NCI-H1417 (cell line): ENCODE data around the gene KREMEN2.

Source experiments
- DNase-seq, 3 experiments: peaks; one replicate each; lab custom pipeline; 2025; lab: John Stamatoyannopoulos, UW

Gene KREMEN2

DNA sequence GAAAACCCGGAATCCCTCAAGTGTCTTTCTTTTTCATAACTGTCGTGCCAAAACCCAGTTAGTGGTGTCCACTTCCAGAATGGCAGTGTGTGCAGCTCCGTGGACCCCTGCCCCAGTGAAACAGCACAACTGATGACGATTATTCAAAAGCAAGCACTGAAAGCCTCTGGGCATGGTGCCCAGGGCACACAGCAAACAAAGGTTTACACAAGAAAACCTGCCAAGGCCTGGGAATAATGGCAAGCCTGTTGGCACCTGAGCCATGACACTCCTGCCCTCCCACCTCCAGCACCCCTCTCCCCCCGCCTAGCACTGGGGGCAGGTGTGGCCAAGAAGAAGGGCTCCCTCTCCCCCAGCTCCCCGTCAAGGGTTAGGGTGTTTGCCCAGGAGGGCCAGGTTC is 13.4 kb downstream of the KREMEN2 start:
- DNase-seq = peak in 1 of 3 experiments; percentile 29

GRCh38 chr16:2979669-2980226 is 15.7 kb downstream of the KREMEN2 start:
- peak in 2 of 3 experiments; percentile 37 to 57 for DNase-seq

GRCh38 chr16:2980227-2981176 is 16.4 kb downstream of the KREMEN2 start, which contains the start of gene PKMYT1:
Gene PKMYT1, minus strand, starts transcription at chr16:2980446. Its CDS starts 789 bp downstream, at chr16:2979657.
- DNase-seq = peak; percentile 88 to 99 (median 91)

DNA sequence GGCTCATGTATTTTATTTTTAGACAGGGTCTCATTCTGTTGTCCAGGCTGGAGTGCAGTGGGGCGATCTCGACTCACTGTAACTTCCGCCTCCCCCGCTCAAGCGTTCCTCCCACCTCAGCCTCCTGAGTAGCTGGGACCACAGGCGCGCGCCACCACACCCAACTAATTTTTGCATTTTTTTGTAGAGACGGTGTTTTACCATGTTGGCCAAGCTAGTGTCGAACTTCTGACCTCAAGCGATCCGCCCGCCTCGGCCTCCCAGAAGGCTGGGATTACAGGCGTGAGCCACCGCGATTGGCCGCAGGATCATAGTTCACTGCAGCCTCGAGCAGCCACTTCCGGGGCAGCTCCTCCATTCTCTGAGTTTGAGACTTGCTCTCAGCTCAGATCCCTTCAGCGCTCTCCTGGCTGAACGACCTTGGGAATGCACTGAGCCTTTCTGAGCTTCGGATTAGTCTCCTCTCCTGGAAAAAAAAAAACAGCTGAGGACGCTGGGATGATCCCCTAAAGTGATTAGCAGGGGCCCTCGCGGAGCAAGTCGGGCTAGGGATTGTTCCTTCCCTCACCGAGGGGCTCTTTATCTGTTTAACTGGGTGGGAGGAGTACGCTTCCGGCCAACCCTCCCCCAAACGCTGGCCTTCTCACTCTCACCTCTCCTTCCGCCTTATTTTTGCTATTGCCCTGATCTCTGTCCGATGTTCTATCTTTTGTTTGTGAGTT is 17.3 kb downstream of the KREMEN2 start:
- no peak for DNase-seq

DNA sequence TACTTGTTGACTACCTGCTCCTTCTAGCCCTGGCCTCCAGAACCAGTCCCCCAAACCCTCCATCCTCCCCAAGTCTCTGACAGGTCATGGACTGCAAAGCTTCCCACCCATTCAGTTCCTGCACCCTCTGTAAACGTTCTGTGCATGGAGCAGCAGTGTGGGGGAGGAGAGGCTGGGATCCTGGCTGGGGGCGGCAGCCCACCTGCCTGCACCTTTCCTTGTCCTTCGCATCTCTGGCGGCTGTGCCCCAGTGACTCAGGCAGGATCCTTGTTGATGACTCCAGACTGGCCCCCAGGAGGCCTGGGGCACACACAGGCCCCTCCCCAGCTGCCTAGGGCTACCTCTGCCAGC is 17.8 kb downstream of the KREMEN2 start:
- DNase-seq = no peak

GRCh38 chr16:2982402-2982801 is 18.3 kb downstream of the KREMEN2 start:
- DNase-seq = no peak

DNA sequence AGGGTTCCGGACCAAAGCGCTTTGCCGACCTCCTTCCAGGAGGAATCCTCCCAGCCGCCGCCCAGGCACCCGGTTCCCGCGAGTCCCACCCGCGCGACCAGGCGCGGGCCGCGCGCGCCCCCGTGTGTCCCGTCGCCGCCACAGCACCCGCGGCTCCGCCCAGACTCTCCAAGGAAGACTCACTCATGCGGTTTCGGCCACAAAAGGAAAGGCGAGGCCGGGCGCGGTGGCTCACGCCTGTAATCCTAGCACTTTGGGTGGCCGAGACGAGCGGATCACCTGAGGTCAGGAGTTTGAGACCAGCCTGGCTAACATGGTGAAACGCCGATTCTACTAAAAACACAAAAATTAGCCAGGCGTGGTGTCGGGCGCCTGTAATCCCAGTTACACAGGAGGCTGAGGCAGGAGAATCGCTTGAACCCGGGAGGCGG is 19.6 kb downstream of the KREMEN2 start:
- DNase-seq = peak; percentile 77 to 95 (median 86)

DNA sequence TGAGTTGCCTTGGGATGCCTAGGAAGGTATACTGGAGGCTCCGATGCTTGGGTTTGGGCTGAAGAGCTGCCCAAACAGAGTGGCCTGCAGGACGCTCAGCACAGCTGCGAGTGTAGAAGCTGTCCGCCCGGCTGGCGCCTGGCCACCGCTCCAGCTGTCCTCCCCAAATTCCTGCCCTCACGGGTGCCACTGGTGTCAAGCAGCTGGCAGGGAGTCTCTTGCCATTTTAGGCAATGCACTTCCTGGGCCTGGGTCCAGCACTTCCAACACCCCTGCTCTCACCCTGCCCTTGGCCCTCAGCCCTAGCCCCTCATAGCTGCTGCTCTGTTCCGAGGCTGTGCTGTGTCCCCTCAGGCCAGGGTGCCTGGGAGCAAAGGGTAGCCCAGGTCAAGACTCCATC is 21.4 kb downstream of the KREMEN2 start:
- no peak for DNase-seq

GRCh38 chr16:2985893-2986355 is 21.8 kb downstream of the KREMEN2 start:
- DNase-seq = peak in 1 of 3 experiments; percentile 13

DNA sequence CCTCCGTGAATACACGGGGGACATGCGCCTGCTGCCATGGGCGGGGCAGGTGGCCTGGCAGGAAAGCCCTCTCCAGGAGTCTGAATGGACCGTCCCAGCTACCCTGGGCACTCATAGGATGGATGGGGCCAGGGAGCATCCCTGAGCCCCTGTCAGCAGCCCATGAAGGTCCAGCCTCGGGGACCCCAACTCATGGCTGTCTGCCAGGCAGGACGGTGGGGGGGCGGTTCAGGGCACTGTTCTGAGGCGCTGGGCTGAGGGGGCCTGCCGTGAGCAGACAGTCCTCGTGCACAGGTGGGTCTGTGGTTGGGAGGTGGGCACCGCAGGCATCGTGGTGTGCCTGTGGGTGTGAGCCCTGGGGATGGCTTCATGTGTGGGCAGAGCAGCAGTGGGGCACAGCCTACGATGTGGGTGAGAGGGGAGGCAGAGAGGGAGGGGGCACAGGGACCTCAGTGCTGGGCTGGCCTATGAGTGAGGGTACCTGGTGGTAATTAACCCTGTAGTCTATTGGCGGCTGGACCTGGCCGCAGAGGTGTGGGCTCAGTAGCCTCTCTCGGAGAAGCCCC is 22.6 kb downstream of the KREMEN2 start:
- no peak for DNase-seq

DNA sequence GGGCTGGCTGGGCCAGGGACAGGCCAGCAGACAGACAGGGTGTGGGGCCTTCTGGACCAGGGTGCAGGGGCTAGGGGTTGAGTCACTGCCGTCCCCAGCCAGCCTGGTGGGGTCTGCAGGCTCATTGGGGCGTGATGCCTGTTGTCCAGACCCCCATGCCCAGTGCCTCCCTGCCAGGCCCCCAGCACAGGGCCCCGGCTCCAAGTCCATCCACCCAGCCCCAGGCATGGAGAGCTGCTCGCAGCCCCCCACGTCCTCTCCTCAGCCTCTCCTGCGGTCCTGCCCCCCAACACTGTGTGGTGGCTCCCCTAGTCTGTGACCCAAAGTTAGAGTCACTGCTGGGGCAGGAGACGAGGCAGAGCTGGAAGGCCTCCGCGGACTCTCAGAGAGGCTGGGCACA is 23.2 kb downstream of the KREMEN2 start:
- no peak for DNase-seq

DNA sequence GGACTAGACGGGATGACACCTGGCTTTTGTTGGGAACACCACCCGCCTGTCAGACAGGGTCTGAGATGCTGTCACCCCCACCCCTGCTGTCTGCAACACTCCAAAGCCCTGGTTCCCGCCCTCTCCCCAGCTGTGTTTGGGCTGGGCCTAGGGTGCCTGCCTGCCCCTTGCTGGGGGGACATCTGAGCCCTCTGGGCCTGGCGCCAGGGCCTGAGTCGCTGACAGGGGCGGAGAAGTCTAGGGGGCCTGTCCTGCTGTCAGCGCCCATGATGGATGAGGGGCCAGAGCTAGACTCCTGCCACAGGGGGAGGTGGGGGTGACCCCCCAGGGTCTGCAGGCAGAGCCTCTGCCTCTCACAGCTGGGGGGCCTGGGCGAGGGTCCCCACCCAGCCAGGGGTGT is 23.8 kb downstream of the KREMEN2 start:
- DNase-seq = peak in 2 of 3 experiments; percentile 49 to 71

DNA sequence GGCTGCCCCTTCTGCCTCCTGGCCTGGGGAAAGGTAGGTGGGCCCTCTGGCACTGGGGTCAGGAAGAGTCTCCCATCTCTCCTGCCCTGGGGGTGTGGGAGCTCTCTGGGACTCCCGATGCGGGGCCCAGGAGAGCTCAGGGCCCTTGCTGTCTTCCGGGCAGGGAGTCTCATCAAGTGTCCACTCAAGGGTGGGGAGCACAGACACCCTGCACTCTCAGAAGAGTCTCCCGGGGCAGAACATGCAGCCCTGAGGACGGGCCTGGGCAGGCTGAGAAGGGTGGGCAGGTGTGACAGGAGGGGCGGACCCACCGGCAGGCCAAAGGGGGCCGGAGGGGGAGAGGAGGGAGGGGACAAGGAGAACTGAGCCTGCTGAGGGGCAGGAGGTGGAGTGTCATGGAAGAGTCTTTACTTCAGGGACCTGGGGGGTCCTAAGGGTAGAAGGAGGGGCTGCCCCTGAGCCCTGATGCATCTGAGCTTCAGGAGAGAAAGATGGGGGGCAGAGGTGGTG is 24.6 kb downstream of the KREMEN2 start:
- DNase-seq = no peak

DNA sequence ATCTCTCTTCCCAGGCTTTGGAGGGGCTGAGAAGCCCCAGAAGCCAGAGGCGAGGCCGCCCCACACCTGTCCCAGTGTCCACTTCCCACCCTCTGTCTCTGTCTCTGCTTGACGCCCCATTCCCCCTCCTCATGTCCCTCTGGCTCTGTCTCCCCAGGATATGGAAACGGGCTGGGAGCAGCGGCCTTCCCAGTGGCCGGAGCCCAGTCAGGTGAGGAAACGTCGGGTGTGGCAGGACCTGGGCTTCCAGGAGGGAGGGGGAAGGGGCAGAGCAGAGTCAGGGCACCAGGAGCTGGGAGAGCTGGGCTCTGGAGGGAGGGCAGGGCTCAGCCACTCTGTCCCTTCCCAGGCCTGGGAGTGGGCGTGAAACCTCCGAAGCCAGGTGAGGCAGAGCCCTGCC is 26.8 kb downstream of the KREMEN2 start:
- no peak for DNase-seq

DNA sequence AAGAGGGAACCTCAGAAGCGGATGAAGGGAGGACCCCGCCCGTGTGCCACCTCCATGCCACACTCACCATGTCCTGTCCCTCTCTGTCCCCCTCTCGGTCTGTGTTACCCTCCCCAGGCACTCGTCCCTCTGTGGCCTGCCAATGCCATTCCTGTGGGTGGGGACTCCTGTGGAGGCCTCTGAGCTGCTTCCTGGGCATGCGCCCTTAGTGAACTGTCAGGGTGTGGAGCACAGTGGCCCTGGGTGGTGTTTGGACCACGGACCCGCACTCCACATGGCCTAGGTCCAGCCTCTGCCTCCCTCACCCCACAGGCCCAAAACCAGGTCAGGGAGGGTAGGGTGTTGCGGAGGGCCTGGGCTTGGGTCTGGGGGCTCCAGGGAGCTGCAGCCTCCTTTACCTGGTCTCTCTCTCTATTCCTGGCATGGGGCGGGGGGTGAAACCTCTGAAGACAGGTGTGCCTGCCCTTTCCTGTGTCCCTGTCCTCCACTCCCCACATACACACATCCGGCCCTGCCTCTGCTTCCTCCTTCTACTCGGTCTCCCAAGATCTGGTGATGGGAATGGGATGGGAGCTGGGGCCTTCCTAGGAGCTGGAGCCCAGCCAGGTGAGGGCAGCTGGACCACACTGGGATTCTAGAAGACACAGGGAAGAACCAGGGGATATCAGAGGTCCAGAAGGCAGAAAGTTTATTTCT is 27.6 kb downstream of the KREMEN2 start:
- DNase-seq = no peak

GRCh38 chr16:2992383-2993081 is 28.5 kb downstream of the KREMEN2 start:
- DNase-seq = no peak

DNA sequence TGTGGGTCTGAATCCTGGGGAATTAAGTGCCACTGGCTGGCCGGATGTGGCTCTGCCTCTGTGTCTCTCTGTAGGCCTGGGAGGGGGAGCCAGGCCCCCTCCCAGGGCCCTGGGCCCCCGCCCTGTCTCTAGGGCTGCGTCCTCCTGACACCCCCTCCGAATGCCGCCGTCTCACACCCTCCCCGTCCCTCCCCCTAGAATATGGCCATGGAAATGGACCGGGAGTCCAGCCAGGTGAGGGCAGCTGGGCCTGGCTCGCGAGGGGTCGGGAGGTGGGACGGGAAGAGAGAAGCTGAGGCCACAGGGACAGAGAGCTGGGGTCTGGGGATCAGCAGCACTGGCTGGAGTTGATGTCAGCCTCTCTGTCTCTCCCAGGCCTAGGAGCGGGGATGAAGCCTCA is 32.2 kb downstream of the KREMEN2 start:
- DNase-seq = no peak

GRCh38 chr16:2999929-3000328 is 35.9 kb downstream of the KREMEN2 start:
- DNase-seq = no peak

GRCh38 chr16:3000540-3000939 is 36.5 kb downstream of the KREMEN2 start:
- DNase-seq = no peak

GRCh38 chr16:3001316-3001715 is 37.2 kb downstream of the KREMEN2 start:
- DNase-seq = no peak
